ENCODE results near the gene KLF13. TPM values are rescaled to one million over a fixed set of nuclear protein-coding genes. Genes with fewer than 3 reads are reported as not detected.

KLF13 gene
- total and polyA plus RNA-seq, 2 donors (not counting 1 experiment from before 2014, with no cell fraction given) = 65.5 to 140 TPM

DNA sequence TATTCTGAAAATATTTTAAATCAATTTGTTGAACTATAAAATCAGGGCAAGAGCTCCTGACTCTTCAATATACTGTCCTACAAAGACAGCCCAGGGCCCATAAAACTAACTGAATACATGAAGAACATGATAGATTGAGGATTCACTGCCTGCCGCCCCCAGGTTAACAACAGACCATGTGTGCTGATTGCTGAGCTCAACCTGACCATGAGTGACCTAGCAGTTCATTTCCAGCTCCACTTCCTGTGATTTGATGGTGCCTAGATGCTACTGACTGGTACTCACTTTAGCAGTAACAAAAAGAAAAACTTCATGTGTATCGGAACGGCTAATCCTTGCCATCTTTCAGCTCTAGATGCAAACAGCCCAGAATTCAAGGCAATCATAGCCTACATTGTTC is 9.6 kb upstream of the KLF13 start:
- peaks cover 16% of the 10 kb centered on the region for H3K4me1 Mint-ChIP-seq
- Histone ChIP-seq H3K4me3 (ENCODE audit: control extremely low read depth in 1 of 5, extremely low read depth in 1 of 5, insufficient read depth in 1 of 5, low read depth in 2 of 5, low read length in 4 of 5) (no peak overlapping the region), H3K27me3 (replicated peaks in 1 of 4; ENCODE audit: control extremely low read depth in 1 of 4, control insufficient read depth in 3 of 4, insufficient read depth in 4 of 4, low read length in 3 of 4) (no peaks in the 10 kb centered on the region), H3K9ac (ENCODE audit: low read length) (no peak overlapping the region), H3K9me3 (ENCODE audit: control extremely low read depth in 1 of 3, control insufficient read depth in 2 of 3, insufficient read depth in 1 of 3, low read length in 2 of 3) (peaks cover 0 to 7% (median 7%) of the 10 kb centered on the region in 3 donors), H3K36me3 (replicated peaks in 1 of 2; ENCODE audit: control extremely low read depth in 1 of 2, control insufficient read depth in 1 of 2, extremely low read depth in 1 of 2, insufficient read depth in 2 of 2, low read length in 1 of 2) (no peaks in the 10 kb centered on the region), H3K79me2 (ENCODE audit: control insufficient read depth, insufficient read depth, low read length) (peaks cover 27% of the 10 kb centered on the region), H2AFZ (ENCODE audit: insufficient read depth, low read depth, low read length, poor library complexity, severe bottlenecking) (no peak overlapping the region), H4K20me1 (ENCODE audit: control insufficient read depth, insufficient read depth, low read length, poor library complexity, severe bottlenecking) (no peaks in the 10 kb centered on the region), H3K4me2 (replicated peaks; ENCODE audit: low read depth, low read length, poor library complexity, severe bottlenecking) (no peak overlapping the region), H3K4me1 (ENCODE audit: control insufficient read depth in 2 of 2, insufficient read depth in 2 of 2, low read length in 2 of 2) (peaks cover 8 to 11% of the 10 kb centered on the region in 2 donors), H3K27ac (ENCODE audit: low read length in 2 of 2) (no peak overlapping the region)
- WGBS (ENCODE audit: insufficient coverage) = 100% methylated on average over 2 of the region's 3 CpGs
- ATAC-seq (ENCODE audit: low read depth) = no peak
- no peak for TF ChIP-seq EZH2 (IDR thresholded peaks at IDR 0.05; ENCODE audit: borderline replicate concordance, insufficient read depth, low read depth, low read length, poor library complexity, severe bottlenecking)
- TF ChIP-seq, protein P1, sequence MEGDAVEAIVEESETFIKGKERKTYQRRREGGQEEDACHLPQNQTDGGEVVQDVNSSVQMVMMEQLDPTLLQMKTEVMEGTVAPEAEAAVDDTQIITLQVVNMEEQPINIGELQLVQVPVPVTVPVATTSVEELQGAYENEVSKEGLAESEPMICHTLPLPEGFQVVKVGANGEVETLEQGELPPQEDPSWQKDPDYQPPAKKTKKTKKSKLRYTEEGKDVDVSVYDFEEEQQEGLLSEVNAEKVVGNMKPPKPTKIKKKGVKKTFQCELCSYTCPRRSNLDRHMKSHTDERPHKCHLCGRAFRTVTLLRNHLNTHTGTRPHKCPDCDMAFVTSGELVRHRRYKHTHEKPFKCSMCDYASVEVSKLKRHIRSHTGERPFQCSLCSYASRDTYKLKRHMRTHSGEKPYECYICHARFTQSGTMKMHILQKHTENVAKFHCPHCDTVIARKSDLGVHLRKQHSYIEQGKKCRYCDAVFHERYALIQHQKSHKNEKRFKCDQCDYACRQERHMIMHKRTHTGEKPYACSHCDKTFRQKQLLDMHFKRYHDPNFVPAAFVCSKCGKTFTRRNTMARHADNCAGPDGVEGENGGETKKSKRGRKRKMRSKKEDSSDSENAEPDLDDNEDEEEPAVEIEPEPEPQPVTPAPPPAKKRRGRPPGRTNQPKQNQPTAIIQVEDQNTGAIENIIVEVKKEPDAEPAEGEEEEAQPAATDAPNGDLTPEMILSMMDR (IDR thresholded peaks at IDR 0.05) = no peak
- H3K9me3 Mint-ChIP-seq (ENCODE audit: insufficient read depth) = no peaks in the 10 kb centered on the region
- ChIA-PET POLR2A (no interaction called here), CTCF (interaction anchor here (1.0 to 1.2 kb wide), 3 partner anchors 54 to 173 kb away, joined by 3 to 4 read pairs (median 3); no protein-coding TSS in a partner anchor)
- DNase-seq = no peak
- no peaks in the 10 kb centered on the region for H3K27me3 Mint-ChIP-seq
- no peak overlapping the region for H3K4me3 Mint-ChIP-seq
- no peak overlapping the region for H3K27ac Mint-ChIP-seq
- intact Hi-C loops (cut with micrococcal nuclease) = no loop called here

GRCh38 chr15:31317421-31318327 is 9.0 kb upstream of the KLF13 start:
- H4K20me1 ChIP-seq (ENCODE audit: control insufficient read depth, insufficient read depth, low read length, poor library complexity, severe bottlenecking) = no peaks in the 10 kb centered on the region
- intact Hi-C loops (cut with micrococcal nuclease) = no loop called here
- no peak overlapping the region for H2AFZ ChIP-seq (ENCODE audit: insufficient read depth, low read depth, low read length, poor library complexity, severe bottlenecking)
- H3K4me1 ChIP-seq (ENCODE audit: control insufficient read depth in 2 of 2, insufficient read depth in 2 of 2, low read length in 2 of 2) = peaks cover 8 to 15% of the 10 kb centered on the region in 2 donors
- H3K36me3 ChIP-seq (replicated peaks in 1 of 2; ENCODE audit: control extremely low read depth in 1 of 2, control insufficient read depth in 1 of 2, extremely low read depth in 1 of 2, insufficient read depth in 2 of 2, low read length in 1 of 2) = no peaks in the 10 kb centered on the region
- peaks cover 18% of the 10 kb centered on the region for H3K4me1 Mint-ChIP-seq
- no peak overlapping the region for H3K27ac Mint-ChIP-seq
- POLR2A ChIA-PET = no interaction called here
- peaks cover 31% of the 10 kb centered on the region for H3K79me2 ChIP-seq (ENCODE audit: control insufficient read depth, insufficient read depth, low read length)
- no peak overlapping the region for H3K9ac ChIP-seq (ENCODE audit: low read length)
- H3K9me3 ChIP-seq (ENCODE audit: control extremely low read depth in 1 of 3, control insufficient read depth in 2 of 3, insufficient read depth in 1 of 3, low read length in 2 of 3) = peaks cover 0 to 7% (median 7%) of the 10 kb centered on the region in 3 donors
- no peaks in the 10 kb centered on the region for H3K27me3 ChIP-seq (replicated peaks in 1 of 4; ENCODE audit: control extremely low read depth in 1 of 4, control insufficient read depth in 3 of 4, insufficient read depth in 4 of 4, low read length in 3 of 4)
- H3K27ac ChIP-seq (ENCODE audit: low read length in 2 of 2) = no peak overlapping the region
- H3K9me3 Mint-ChIP-seq (ENCODE audit: insufficient read depth) = no peaks in the 10 kb centered on the region
- H3K4me3 Mint-ChIP-seq = no peak overlapping the region
- H3K27me3 Mint-ChIP-seq = no peaks in the 10 kb centered on the region
- H3K4me2 ChIP-seq (replicated peaks; ENCODE audit: low read depth, low read length, poor library complexity, severe bottlenecking) = no peak overlapping the region
- no peak for DNase-seq
- CTCF ChIA-PET = interaction anchor here (1.0 to 1.2 kb wide), 2 partner anchors 171 to 173 kb away, joined by 3 to 4 read pairs; no protein-coding TSS in a partner anchor
- TF ChIP-seq, protein P1 (IDR thresholded peaks at IDR 0.05) = no peak
- TF ChIP-seq EZH2 (IDR thresholded peaks at IDR 0.05; ENCODE audit: borderline replicate concordance, insufficient read depth, low read depth, low read length, poor library complexity, severe bottlenecking) = no peak
- no peak overlapping the region for H3K4me3 ChIP-seq (ENCODE audit: control extremely low read depth in 1 of 5, extremely low read depth in 1 of 5, insufficient read depth in 1 of 5, low read depth in 2 of 5, low read length in 4 of 5)
- WGBS (ENCODE audit: insufficient coverage) = 95% methylated on average over 20 of the region's 21 CpGs
- no peak for ATAC-seq (ENCODE audit: low read depth)

Data from B cell (primary cell).